GM19328 (cell line): Measurements from ENCODE around the gene EEFSEC.

Experiments
- ATAC-seq: cut with Tn5 transposase; IDR thresholded peaks from one replicate; pipeline ENCODE4 v1.9.1; 2021; ENCODE audit warnings: mild to moderate bottlenecking, moderate library complexity; ENCODE audit not compliant: unreplicated experiment

The EEFSEC gene

GRCh38 chr3:128457937-128458336 is 304.7 kb downstream of the EEFSEC start:
- no peak for ATAC-seq
